MM.1S (cell line): ENCODE results near the gene DDIAS.

Experiments
- DNase-seq: peaks from one replicate; pipeline ENCODE4 v3.0.0-alpha.2; 2015
- H2AFZ ChIP-seq: fragments of 300-600 bp; sonication (generic); 2 replicates; pipeline ENCODE4 v1.6.0; 2016; ENCODE audit warnings: antibody characterized with exemption, low read length
- H3F3A ChIP-seq: fragments of 300-600 bp; sonication (generic); 2 replicates; pipeline ENCODE4 v1.6.1; 2016; ENCODE audit warnings: mild to moderate bottlenecking, antibody characterized with exemption, low read length, moderate library complexity, mixed read lengths; ENCODE audit not compliant: insufficient read depth
- H3K27ac ChIP-seq: fragments of 300-600 bp; sonication (generic); 2 replicates; pipeline ENCODE4 v1.5.1; 2016; ENCODE audit warnings: mild to moderate bottlenecking, low read length
- H3K27me3 ChIP-seq: fragments of 300-600 bp; sonication (generic); replicated peaks from 2 replicates; pipeline ENCODE4 v1.6.0; 2016; ENCODE audit warnings: low read length; ENCODE audit not compliant: insufficient read depth
- H3K36me3 ChIP-seq: fragments of 300-600 bp; sonication (generic); replicated peaks from 2 replicates; pipeline ENCODE4 v1.6.1; 2016; ENCODE audit warnings: mild to moderate bottlenecking, low read length, mixed read lengths; ENCODE audit not compliant: insufficient read depth
- H3K4me1 ChIP-seq: fragments of 300-600 bp; sonication (generic); 2 replicates; pipeline ENCODE4 v1.6.1; 2016; ENCODE audit warnings: low read length, mixed read lengths
- H3K4me2 ChIP-seq: fragments of 300-600 bp; sonication (generic); 2 replicates; pipeline ENCODE4 v1.6.0; 2016; ENCODE audit warnings: low read depth, low read length
- H3K4me3 ChIP-seq: fragments of 300-600 bp; sonication (generic); 2 replicates; pipeline ENCODE4 v1.5.1; 2016; ENCODE audit warnings: low read length, mixed read lengths
- H3K79me2 ChIP-seq: fragments of 300-600 bp; sonication (generic); 2 replicates; pipeline ENCODE4 v1.6.1; 2016; ENCODE audit warnings: mixed run types, low read length, mixed read lengths
- H3K9ac ChIP-seq: fragments of 300-600 bp; sonication (generic); 2 replicates; pipeline ENCODE4 v1.6.1; 2016; ENCODE audit warnings: low read length, mixed read lengths
- H3K9me2 ChIP-seq: fragments of 300-600 bp; sonication (generic); replicated peaks from 2 replicates; pipeline ENCODE4 v1.6.1; 2016; ENCODE audit warnings: mild to moderate bottlenecking, low read length, mixed read lengths; ENCODE audit not compliant: insufficient read depth
- H3K9me3 ChIP-seq: fragments of 300-600 bp; sonication (generic); replicated peaks from 2 replicates; pipeline ENCODE4 v1.6.1; 2016; ENCODE audit warnings: mild to moderate bottlenecking, low read length, mixed read lengths; ENCODE audit not compliant: insufficient read depth
- H4K20me1 ChIP-seq: fragments of 300-600 bp; sonication (generic); 2 replicates; pipeline ENCODE4 v1.6.1; 2016; ENCODE audit warnings: mild to moderate bottlenecking, low read length, moderate library complexity, mixed read lengths; ENCODE audit not compliant: insufficient read depth
- CTCF ChIP-seq: fragments of 300-600 bp; sonication (generic); IDR thresholded peaks from 2 replicates; pipeline ENCODE4 v1.5.1; 2016; ENCODE audit warnings: antibody characterized with exemption, low read length, mixed read lengths
- EZH2 ChIP-seq: fragments of 300-600 bp; sonication (generic); optimal IDR thresholded peaks from 2 replicates; pipeline ENCODE3; 2017; ENCODE audit warnings: low read depth, mild to moderate bottlenecking, antibody characterized with exemption, low read length, mixed read lengths
- EZH2phosphoT487 ChIP-seq: fragments of 300-600 bp; sonication (generic); IDR thresholded peaks from 2 replicates; pipeline ENCODE4 v1.6.1; 2018; ENCODE audit warnings: antibody characterized with exemption, low read length

DDIAS gene

GRCh38 chr11:82932564-82932963 lies 31.0 kb downstream of the DDIAS start:
- Histone ChIP-seq H3F3A (no peaks in the 10 kb centered on the region), H3K27me3 (no peaks in the 10 kb centered on the region), H4K20me1 (no peaks in the 10 kb centered on the region), H3K4me2 (no peak overlapping the region), H3K9me2 (no peaks in the 10 kb centered on the region), H3K9me3 (no peaks in the 10 kb centered on the region), H3K79me2 (no peaks in the 10 kb centered on the region), H3K4me1 (peaks cover 3% of the 10 kb centered on the region; the same call in 1 of the 2 replicates), H3K27ac (no peak overlapping the region), H3K9ac (no peak overlapping the region), H3K36me3 (no peaks in the 10 kb centered on the region), H2AFZ (no peak overlapping the region), H3K4me3 (no peak overlapping the region)
- TF ChIP-seq EZH2phosphoT487 = no peak
- TF ChIP-seq CTCF = no peak
- no peak for TF ChIP-seq EZH2
- DNase-seq = no peak

GRCh38 chr11:82936261-82936660 lies 34.7 kb downstream of the DDIAS start:
- H3K4me1 ChIP-seq = no peaks in the 10 kb centered on the region
- TF ChIP-seq EZH2 (no peak), EZH2phosphoT487 (no peak), CTCF (no peak)

DNA sequence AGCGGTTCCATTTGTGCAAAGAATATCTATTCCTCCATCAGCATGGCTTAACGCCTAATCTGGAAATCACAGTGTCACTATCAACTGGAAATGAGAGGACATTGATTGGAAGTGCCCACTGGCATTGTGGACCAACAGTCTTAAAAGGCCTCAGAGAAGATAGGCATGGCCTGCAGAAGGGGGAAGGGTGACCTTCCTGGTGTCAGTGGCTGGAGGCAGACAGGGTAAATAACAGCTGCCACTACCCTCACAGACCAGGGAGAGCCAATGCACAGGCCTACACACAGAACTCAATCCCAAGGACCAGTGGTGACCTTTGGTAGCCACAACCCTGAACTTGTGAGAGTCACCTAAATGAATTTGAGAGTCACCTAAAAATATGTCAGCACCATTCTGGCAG lies 36.0 kb downstream of the DDIAS start:
- no peaks in the 10 kb centered on the region for H3K9me2 ChIP-seq
- H3F3A ChIP-seq = no peaks in the 10 kb centered on the region
- H3K4me2 ChIP-seq = no peak overlapping the region
- H3K27me3 ChIP-seq = no peaks in the 10 kb centered on the region
- no peak overlapping the region for H2AFZ ChIP-seq
- H3K4me3 ChIP-seq = no peak overlapping the region
- DNase-seq = no peak
- TF ChIP-seq EZH2phosphoT487 = no peak
- no peak for TF ChIP-seq EZH2
- no peak for TF ChIP-seq CTCF
- no peaks in the 10 kb centered on the region for H4K20me1 ChIP-seq
- H3K36me3 ChIP-seq = no peaks in the 10 kb centered on the region
- H3K79me2 ChIP-seq = no peaks in the 10 kb centered on the region
- H3K4me1 ChIP-seq = no peaks in the 10 kb centered on the region
- H3K9me3 ChIP-seq = no peaks in the 10 kb centered on the region
- no peak overlapping the region for H3K27ac ChIP-seq
- H3K9ac ChIP-seq = no peak overlapping the region

More at GRCh38 chr11:82936261-82936660, 34.7 kb downstream of the DDIAS start:
- Histone ChIP-seq H3K9me2 (no peaks in the 10 kb centered on the region), H3F3A (no peaks in the 10 kb centered on the region), H3K27ac (no peak overlapping the region), H3K36me3 (no peaks in the 10 kb centered on the region), H2AFZ (no peak overlapping the region), H4K20me1 (no peaks in the 10 kb centered on the region), H3K27me3 (no peaks in the 10 kb centered on the region), H3K4me2 (no peak overlapping the region), H3K79me2 (no peaks in the 10 kb centered on the region), H3K4me3 (no peak overlapping the region), H3K9me3 (no peaks in the 10 kb centered on the region), H3K9ac (no peak overlapping the region)
- DNase-seq = no peak

DNA sequence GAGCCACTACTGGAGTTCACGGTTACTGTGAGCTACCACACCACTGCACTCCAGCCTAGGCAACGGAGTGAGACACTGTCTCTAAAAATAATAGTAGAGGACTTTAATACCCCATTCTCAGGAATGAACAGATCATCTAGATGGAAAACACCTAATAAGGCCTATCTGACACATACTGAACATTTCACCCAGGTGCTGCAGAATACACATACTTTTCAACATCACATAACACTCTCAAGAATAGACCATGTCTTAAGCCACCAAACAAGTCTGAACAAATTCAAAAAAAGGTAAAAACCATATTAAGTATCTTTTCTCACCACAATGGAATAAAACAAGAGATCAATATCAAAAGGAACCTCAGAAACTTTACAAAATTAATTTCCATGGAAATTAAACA lies 37.9 kb downstream of the DDIAS start:
- no peak overlapping the region for H2AFZ ChIP-seq
- no peaks in the 10 kb centered on the region for H3K9me2 ChIP-seq
- H3K27ac ChIP-seq = no peak overlapping the region
- H3K9me3 ChIP-seq = no peaks in the 10 kb centered on the region
- H4K20me1 ChIP-seq = no peaks in the 10 kb centered on the region
- DNase-seq = no peak
- no peak overlapping the region for H3K9ac ChIP-seq
- TF ChIP-seq EZH2 (no peak), CTCF (no peak), EZH2phosphoT487 (no peak)
- H3F3A ChIP-seq = no peaks in the 10 kb centered on the region
- no peaks in the 10 kb centered on the region for H3K4me1 ChIP-seq
- H3K27me3 ChIP-seq = no peaks in the 10 kb centered on the region
- H3K79me2 ChIP-seq = no peaks in the 10 kb centered on the region
- H3K36me3 ChIP-seq = no peaks in the 10 kb centered on the region
- no peak overlapping the region for H3K4me3 ChIP-seq
- H3K4me2 ChIP-seq = no peak overlapping the region
